MCF 10A (cell line): ENCODE measurements around the gene CLEC5A. TPM values are rescaled to one million over a fixed set of nuclear protein-coding genes. Genes with fewer than 3 reads are reported as not detected.

Experiments
- Bru-seq: library from RNA; stranded (reverse); fragments of 400-500 nt; gene quantifications from one replicate; lab custom pipeline; 2021; lab: Mats Ljungman, UMichigan
- BruChase-seq, 2 experiments: library from RNA; stranded (reverse); fragments of 400-500 nt; gene quantifications; one replicate each; lab custom pipeline; 2021; lab: Mats Ljungman, UMichigan
- BruUV-seq: library from RNA; stranded (reverse); fragments of 400-500 nt; replicated peaks from 2 replicates; lab custom pipeline; 2021; lab: Mats Ljungman, UMichigan
- CTCF ChIA-PET: fragments of 300-600 bp; sonication (Branson Sonifier 250); formaldehyde crosslinking; extraction: SDS; loops from one replicate; lab custom pipeline; 2021; ENCODE audit warnings: antibody characterized with exemption, inconsistent platforms; lab: Yijun Ruan, JAX
- POLR2A ChIA-PET: fragments of 300-600, 350-650 bp; sonication (Branson Sonifier 250); formaldehyde crosslinking; extraction: SDS; loops from one replicate; lab custom pipeline; 2020; ENCODE audit warnings: antibody characterized with exemption, inconsistent platforms; lab: Yijun Ruan, JAX
- DNase-seq: peaks from one replicate; pipeline ENCODE4 v3.0.0-alpha.2; 2018; ENCODE audit not compliant: unreplicated experiment
- H3K27ac Mint-ChIP-seq: one replicate; pipeline ENCODE4 v1.8.0; 2022; ENCODE audit warnings: mild to moderate bottlenecking, low read depth, mixed read lengths; ENCODE audit not compliant: unreplicated experiment
- H3K27me3 Mint-ChIP-seq: one replicate; pipeline ENCODE4 v1.8.0; 2022; ENCODE audit warnings: mixed read lengths; ENCODE audit not compliant: insufficient read depth, unreplicated experiment
- H3K36me3 Mint-ChIP-seq: one replicate; pipeline ENCODE4 v1.8.0; 2022; ENCODE audit warnings: mild to moderate bottlenecking, moderate library complexity, mixed read lengths; ENCODE audit not compliant: insufficient read depth, unreplicated experiment
- H3K4me1 Mint-ChIP-seq: one replicate; pipeline ENCODE4 v1.8.0; 2022; ENCODE audit warnings: mixed read lengths; ENCODE audit not compliant: insufficient read depth, unreplicated experiment
- H3K4me3 Mint-ChIP-seq: one replicate; pipeline ENCODE4 v1.8.0; 2022; ENCODE audit warnings: mild to moderate bottlenecking, moderate library complexity, mixed read lengths; ENCODE audit not compliant: unreplicated experiment
- H3K9me3 Mint-ChIP-seq: one replicate; pipeline ENCODE4 v1.8.0; 2022; ENCODE audit warnings: mixed read lengths; ENCODE audit not compliant: unreplicated experiment
- intact Hi-C: fragments of 100-400 bp; cut with micrococcal nuclease; formaldehyde crosslinking; loops from 2 replicates; pipeline ENCODE4 v1.14.1; 2022
- long read RNA-seq: library from polyadenylated mRNA; stranded (forward); transcript quantifications from one replicate; pipeline ENCODE4 v2.0.0, GENCODE V29; 2022
- total RNA-seq: library from RNA; stranded (reverse); gene quantifications from 2 replicates; pipeline ENCODE4 v1.2.3, GENCODE V29; 2022
- TF ChIP-seq, protein P1 (sequence below): fragments of 200-600 bp; IDR thresholded peaks from one replicate; pipeline ENCODE4 v1.8.0; 2022; ENCODE audit warnings: antibody characterized with exemption, mild to moderate bottlenecking; ENCODE audit not compliant: unreplicated experiment

CLEC5A gene
- total RNA-seq (not detected in 2 replicates), Bru-seq, nascent RNA (not detected), BruChase-seq, experiment 1, labeled RNA remaining after a 6-hour chase (not detected), BruChase-seq, experiment 2, labeled RNA remaining after a 2-hour chase (percentile 5 among the genes with signal in this experiment)
- long read RNA-seq: 0 reads

DNA sequence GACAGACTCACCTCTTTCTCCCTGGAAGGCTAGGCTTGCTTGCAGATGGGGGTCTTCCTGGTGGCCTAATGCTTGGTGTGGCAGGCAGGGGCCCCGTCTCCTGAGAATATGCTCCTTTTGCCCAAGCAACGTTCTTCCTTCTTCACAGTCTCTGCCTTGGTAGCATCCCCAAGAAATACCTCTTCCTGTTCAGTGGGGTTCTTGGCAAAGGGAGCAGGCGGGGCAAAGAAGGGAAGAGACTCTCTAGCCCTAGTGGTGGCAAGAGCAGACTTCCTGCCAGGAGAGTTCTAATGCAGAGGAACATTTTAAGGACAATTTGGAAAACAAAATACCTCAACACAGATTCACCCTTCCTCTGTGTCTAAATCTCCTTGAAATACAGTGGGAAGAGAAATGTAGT is at the start of gene CLEC5A:
TSS of gene CLEC5A (minus strand) at position 179 of the 400 bp plus-strand sequence. CDS start 682 bp downstream, outside the sequence.
- no peak for DNase-seq
- Mint-ChIP-seq H3K27ac (no peak within 1 kb of the TSS), H3K4me1 (no peaks in the 10 kb centered on the region), H3K9me3 (peaks cover 7% of the 10 kb centered on the region), H3K4me3 (no peak within 1 kb of the TSS), H3K36me3 (no peaks in the 10 kb centered on the region), H3K27me3 (no peaks in the 10 kb centered on the region)
- ChIA-PET CTCF (interaction anchor here (0.8 kb wide), 1 partner anchor 28 kb away, joined by 3 read pairs; no protein-coding TSS in a partner anchor), POLR2A (no interaction called here)
- no TSS peak for BruUV-seq
- TF ChIP-seq, protein P1, sequence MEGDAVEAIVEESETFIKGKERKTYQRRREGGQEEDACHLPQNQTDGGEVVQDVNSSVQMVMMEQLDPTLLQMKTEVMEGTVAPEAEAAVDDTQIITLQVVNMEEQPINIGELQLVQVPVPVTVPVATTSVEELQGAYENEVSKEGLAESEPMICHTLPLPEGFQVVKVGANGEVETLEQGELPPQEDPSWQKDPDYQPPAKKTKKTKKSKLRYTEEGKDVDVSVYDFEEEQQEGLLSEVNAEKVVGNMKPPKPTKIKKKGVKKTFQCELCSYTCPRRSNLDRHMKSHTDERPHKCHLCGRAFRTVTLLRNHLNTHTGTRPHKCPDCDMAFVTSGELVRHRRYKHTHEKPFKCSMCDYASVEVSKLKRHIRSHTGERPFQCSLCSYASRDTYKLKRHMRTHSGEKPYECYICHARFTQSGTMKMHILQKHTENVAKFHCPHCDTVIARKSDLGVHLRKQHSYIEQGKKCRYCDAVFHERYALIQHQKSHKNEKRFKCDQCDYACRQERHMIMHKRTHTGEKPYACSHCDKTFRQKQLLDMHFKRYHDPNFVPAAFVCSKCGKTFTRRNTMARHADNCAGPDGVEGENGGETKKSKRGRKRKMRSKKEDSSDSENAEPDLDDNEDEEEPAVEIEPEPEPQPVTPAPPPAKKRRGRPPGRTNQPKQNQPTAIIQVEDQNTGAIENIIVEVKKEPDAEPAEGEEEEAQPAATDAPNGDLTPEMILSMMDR: no peak
- intact Hi-C loops: no loop called here

DNA sequence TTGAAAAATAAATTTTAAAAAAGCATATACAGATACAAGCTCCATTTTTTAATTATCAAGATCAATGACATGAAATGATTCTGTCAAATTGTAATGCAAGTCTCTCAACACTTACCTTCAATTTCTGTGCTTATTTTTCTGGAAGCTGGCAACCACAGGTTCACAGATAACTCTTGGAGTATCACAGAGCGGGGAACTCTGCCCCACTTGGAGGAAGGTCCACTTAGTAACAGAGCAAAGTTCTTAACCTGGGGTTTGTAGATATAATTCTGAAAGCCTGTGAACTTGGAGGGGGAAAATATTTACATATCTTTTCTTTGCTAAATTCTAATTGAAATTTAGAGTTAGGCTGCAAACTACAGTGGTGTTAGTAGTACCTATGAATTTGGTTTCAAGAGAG is 46.6 kb upstream of the CLEC5A start:
- H3K4me1 Mint-ChIP-seq: no peaks in the 10 kb centered on the region
- DNase-seq: no peak
- CTCF ChIA-PET: interaction anchor here (2.5 kb wide), 1 partner anchor 17 kb away, joined by 16 read pairs; no protein-coding TSS in a partner anchor
- H3K4me3 Mint-ChIP-seq: no peak overlapping the region
- no TSS peak for BruUV-seq
- H3K27ac Mint-ChIP-seq: no peak overlapping the region
- intact Hi-C loops: no loop called here
- POLR2A ChIA-PET: no interaction called here
- H3K27me3 Mint-ChIP-seq: no peaks in the 10 kb centered on the region
- no peaks in the 10 kb centered on the region for H3K36me3 Mint-ChIP-seq
- H3K9me3 Mint-ChIP-seq: no peaks in the 10 kb centered on the region
- TF ChIP-seq, protein P1: no peak

- POLR2A ChIA-PET: no interaction called here
- Mint-ChIP-seq H3K27me3 (no peaks in the 10 kb centered on the region), H3K36me3 (no peaks in the 10 kb centered on the region), H3K9me3 (no peaks in the 10 kb centered on the region), H3K4me3 (no peak overlapping the region), H3K4me1 (no peaks in the 10 kb centered on the region), H3K27ac (no peak overlapping the region)
- intact Hi-C loops: no loop called here
- CTCF ChIA-PET: interaction anchor here (0.6 to 2.5 kb wide), 3 partner anchors 16 to 280 kb away, joined by 3 to 16 read pairs (median 4); no protein-coding TSS in a partner anchor
- DNase-seq: no peak
- TF ChIP-seq, protein P1: no peak
- no TSS peak for BruUV-seq
These were observed 45.9 kb upstream of the CLEC5A start for GRCh38 chr7:141992688-141993087.

- Mint-ChIP-seq H3K27me3 (no peaks in the 10 kb centered on the region), H3K36me3 (no peaks in the 10 kb centered on the region), H3K4me3 (no peak overlapping the region), H3K27ac (no peak overlapping the region), H3K4me1 (no peaks in the 10 kb centered on the region), H3K9me3 (no peaks in the 10 kb centered on the region)
- intact Hi-C loops: no loop called here
- ChIA-PET POLR2A (no interaction called here), CTCF (interaction anchor here (0.6 to 2.5 kb wide), 3 partner anchors 16 to 281 kb away, joined by 3 to 16 read pairs (median 4); no protein-coding TSS in a partner anchor)
- DNase-seq: no peak
- TF ChIP-seq, protein P1: no peak
- BruUV-seq: no TSS peak
These were observed 45.4 kb upstream of the CLEC5A start for GRCh38 chr7:141992156-141992555.
